Endothelial cell (in vitro differentiated cells): ENCODE measurements around the gene ZG16B. TPM values are rescaled to one million over a fixed set of nuclear protein-coding genes. Genes with fewer than 3 reads are reported as not detected.

Experiments
- DNase-seq: peaks from one replicate; pipeline ENCODE4 v3.0.0; 2021; ENCODE audit warnings: low spot score
- H3K27ac Mint-ChIP-seq: one replicate; pipeline ENCODE4 v1.8.0; 2021; ENCODE audit warnings: mixed read lengths, inconsistent platforms; ENCODE audit not compliant: unreplicated experiment
- H3K27me3 Mint-ChIP-seq: one replicate; pipeline ENCODE4 v1.8.0; 2021; ENCODE audit warnings: mild to moderate bottlenecking, moderate library complexity, mixed read lengths, inconsistent platforms; ENCODE audit not compliant: unreplicated experiment
- H3K36me3 Mint-ChIP-seq: one replicate; pipeline ENCODE4 v1.8.0; 2021; ENCODE audit warnings: mild to moderate bottlenecking, low read depth, mixed read lengths, inconsistent platforms; ENCODE audit not compliant: unreplicated experiment
- H3K4me1 Mint-ChIP-seq: one replicate; pipeline ENCODE4 v1.8.0; 2021; ENCODE audit warnings: mild to moderate bottlenecking, mixed read lengths, inconsistent platforms; ENCODE audit not compliant: unreplicated experiment
- H3K4me3 Mint-ChIP-seq: one replicate; pipeline ENCODE4 v1.8.0; 2021; ENCODE audit warnings: mild to moderate bottlenecking, mixed read lengths, inconsistent platforms; ENCODE audit not compliant: unreplicated experiment
- H3K9me3 Mint-ChIP-seq: one replicate; pipeline ENCODE4 v1.8.0; 2021; ENCODE audit warnings: mixed read lengths, inconsistent platforms; ENCODE audit not compliant: unreplicated experiment
- CTCF ChIP-seq: fragments of 200-600 bp; sonication (generic); IDR thresholded peaks from one replicate; pipeline ENCODE4 v1.5.0; 2021; ENCODE audit warnings: antibody characterized with exemption; ENCODE audit not compliant: unreplicated experiment
- total RNA-seq: library from RNA; stranded (reverse); fragmentation: NEBNext Ultra II Directional; extraction: Animal tissue kit (Norgen Biotek cat#: 25700); gene quantifications from one replicate; pipeline ENCODE4 v1.2.1, GENCODE V29; 2021; ENCODE audit not compliant: unreplicated experiment

ZG16B gene
- total RNA-seq, 1 donor from 2014 or later, result 1.3 TPM

GRCh38 chr16:2820836-2821486 lies 9.1 kb upstream of the ZG16B start:
- Mint-ChIP-seq H3K27me3 (peaks cover 10% of the 10 kb centered on the region), H3K36me3 (no peaks in the 10 kb centered on the region), H3K4me1 (no peaks in the 10 kb centered on the region), H3K27ac (no peak overlapping the region), H3K4me3 (no peak overlapping the region), H3K9me3 (no peaks in the 10 kb centered on the region)
- DNase-seq, result no peak
- no peak for TF ChIP-seq CTCF

DNA sequence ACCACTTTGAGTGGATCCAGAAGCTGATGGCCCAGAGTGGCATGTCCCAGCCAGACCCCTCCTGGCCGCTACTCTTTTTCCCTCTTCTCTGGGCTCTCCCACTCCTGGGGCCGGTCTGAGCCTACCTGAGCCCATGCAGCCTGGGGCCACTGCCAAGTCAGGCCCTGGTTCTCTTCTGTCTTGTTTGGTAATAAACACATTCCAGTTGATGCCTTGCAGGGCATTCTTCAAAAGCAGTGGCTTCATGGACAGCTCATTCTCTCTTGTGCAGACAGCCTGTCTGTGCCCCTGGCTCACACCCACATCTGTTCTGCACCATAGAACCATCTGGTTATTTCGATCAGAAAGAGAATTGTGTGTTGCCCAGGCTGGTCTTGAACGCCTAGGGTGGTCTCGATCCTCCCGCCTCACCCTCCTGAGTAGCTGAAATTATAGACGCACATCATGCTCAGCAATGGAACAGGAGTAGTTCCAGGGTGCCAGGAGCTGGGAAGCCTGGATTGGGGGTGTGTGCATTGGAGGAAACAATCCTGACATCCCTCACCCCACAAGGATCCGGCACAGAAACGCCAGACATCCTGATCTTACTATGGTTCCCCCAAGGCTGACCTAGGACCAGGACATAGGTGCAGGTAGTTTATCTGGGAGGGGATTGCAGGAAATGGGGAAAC lies 8.5 kb upstream of the ZG16B start:
- Mint-ChIP-seq H3K27ac (no peak overlapping the region), H3K4me1 (no peaks in the 10 kb centered on the region), H3K9me3 (no peaks in the 10 kb centered on the region), H3K36me3 (no peaks in the 10 kb centered on the region), H3K4me3 (no peak overlapping the region), H3K27me3 (peaks cover 12% of the 10 kb centered on the region)
- no peak for TF ChIP-seq CTCF
- no peak for DNase-seq

GRCh38 chr16:2822158-2822495 lies 8.0 kb upstream of the ZG16B start:
- no peak for TF ChIP-seq CTCF
- H3K4me3 Mint-ChIP-seq, result no peak overlapping the region
- no peak for DNase-seq
- no peaks in the 10 kb centered on the region for H3K36me3 Mint-ChIP-seq
- H3K27ac Mint-ChIP-seq, result no peak overlapping the region
- H3K27me3 Mint-ChIP-seq, result peaks cover 12% of the 10 kb centered on the region
- H3K4me1 Mint-ChIP-seq, result no peaks in the 10 kb centered on the region
- no peaks in the 10 kb centered on the region for H3K9me3 Mint-ChIP-seq

DNA sequence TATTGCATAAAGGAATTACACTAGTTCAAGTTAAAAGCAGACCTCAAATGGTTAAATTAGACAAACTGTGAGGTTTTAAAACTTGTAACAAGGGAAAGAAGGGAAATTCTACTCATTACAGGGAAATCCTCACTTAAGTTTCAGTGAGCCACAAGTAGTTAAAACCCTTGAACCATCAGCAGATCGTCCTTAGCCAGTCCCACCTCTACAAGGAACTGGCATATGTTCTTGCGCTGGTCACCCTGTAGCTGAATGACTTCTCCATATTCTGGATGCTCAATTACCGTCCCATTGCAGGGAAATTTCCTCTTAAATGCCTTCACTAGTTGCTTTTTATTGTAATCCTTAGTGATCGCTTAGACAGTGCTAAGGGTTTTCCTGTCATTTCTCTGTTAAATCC lies 7.6 kb upstream of the ZG16B start:
- no peak for TF ChIP-seq CTCF
- Mint-ChIP-seq H3K36me3 (no peaks in the 10 kb centered on the region), H3K9me3 (no peaks in the 10 kb centered on the region), H3K27me3 (peaks cover 12% of the 10 kb centered on the region), H3K4me1 (no peaks in the 10 kb centered on the region), H3K4me3 (no peak overlapping the region), H3K27ac (no peak overlapping the region)
- no peak for DNase-seq

DNA sequence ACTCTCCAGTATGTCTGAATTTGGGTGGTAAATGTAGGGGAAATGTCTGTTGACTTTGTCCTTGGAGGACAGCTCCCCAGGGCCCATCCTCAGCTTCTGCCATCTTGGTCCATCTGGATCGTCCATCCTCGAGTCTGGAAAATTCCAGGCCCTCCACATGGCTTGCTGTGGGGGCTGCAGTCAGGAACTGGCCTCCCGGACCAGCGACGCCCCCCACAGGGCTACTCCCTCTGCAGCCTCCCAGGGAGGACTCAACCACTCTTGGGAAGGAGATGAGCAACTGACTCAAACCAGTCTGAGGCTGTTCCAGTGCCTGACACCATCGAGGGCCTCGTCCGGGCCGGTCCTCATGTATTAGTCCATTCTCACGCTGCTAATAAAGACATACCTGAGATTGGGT lies 5.5 kb upstream of the ZG16B start:
- Mint-ChIP-seq H3K4me1 (no peaks in the 10 kb centered on the region), H3K4me3 (no peak overlapping the region), H3K27me3 (peaks cover 9% of the 10 kb centered on the region), H3K27ac (no peak overlapping the region), H3K36me3 (no peaks in the 10 kb centered on the region), H3K9me3 (no peaks in the 10 kb centered on the region)
- TF ChIP-seq CTCF, result no peak
- no peak for DNase-seq
